Thyroid gland (tissue), 4 donors: ENCODE results near the gene ING3.

Experiments
- CTCF ChIP-seq, 6 experiments: fragments of 200-600 bp in 3 of 6; fragments of 450-650 bp in 3 of 6; sonication (generic) in 3 of 6; IDR thresholded peaks; one replicate each; pipeline ENCODE4 v1.5.1; 2016 to 2019; ENCODE audit warnings: antibody characterized with exemption in 6 of 6, mild to moderate bottlenecking in 2 of 6, inconsistent platforms in 1 of 6, moderate library complexity in 1 of 6
- POLR2A ChIP-seq, 2 donors: fragments of 450-650 bp; IDR thresholded peaks; one replicate each; pipeline ENCODE4 v1.6.1; 2017; ENCODE audit warnings: antibody characterized with exemption in 2 of 2, mild to moderate bottlenecking in 2 of 2, moderate library complexity in 1 of 2

- TF ChIP-seq CTCF (IDR thresholded peaks at IDR 0.05) (no peak), POLR2A (IDR thresholded peaks at IDR 0.05) (no peak)
Observed at GRCh38 chr7:121024611-121025010, 74.0 kb downstream of the ING3 start.
